HG03378 (cell line): ENCODE measurements around the gene CERS6.

ENCODE experiments used
- ATAC-seq: cut with Tn5 transposase; IDR thresholded peaks from one replicate; pipeline ENCODE4 v1.9.1; 2021; ENCODE audit warnings: mild to moderate bottlenecking, moderate library complexity; ENCODE audit not compliant: unreplicated experiment

The CERS6 gene

DNA sequence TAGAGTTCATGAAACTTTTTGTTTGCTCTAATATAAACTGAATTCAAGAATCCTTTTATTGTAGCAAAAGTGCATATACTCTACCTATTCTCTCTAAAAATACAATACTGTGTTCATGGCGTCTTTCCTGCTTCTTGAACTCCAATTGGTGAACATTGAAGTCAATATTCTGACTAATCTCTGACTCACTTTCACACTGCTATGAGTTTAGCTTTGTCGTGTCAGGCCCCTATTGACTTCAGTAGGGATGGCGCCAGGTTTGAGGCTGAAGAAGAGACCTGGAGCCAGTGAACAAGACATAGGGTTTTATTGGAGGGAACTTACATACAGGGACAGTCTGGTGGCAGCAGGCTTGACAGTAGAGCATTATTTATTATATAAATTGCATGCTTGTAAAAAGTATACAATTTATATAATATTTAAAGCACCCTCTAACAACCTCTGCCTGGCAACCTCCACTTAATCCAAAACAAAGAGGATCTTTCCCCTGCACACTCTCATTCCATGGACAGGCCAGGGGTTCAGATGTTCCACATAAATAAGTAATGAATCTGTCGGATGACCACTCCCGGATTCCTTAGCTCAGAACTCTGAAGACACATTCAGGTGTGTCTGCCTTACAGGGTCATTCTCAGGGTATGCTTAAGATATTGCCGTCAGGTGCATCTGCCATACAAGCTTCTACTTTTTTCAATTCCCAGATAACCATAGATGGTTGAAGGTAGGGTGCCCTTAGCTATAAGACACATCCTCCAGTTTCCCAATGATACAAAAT is 141.0 kb downstream of the CERS6 start:
- no peak for ATAC-seq

DNA sequence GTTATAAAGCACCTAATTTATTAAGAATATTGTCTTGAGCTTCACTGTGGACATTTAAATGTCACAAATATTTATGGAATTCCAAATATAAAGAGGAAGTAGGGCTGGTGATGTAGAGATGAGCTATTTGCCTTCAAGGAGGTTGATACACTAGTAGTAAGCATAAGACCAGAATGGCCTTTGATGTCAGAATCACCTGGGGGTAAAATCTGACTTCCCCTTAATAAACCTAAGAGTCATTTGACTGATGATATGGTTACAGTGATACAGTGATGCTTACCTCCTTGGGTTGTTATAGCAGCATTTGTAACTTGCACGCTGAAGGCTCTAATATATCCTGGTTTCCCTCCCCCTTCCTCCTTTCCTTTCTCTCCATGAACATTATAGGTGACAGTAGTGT is 143.7 kb downstream of the CERS6 start:
- ATAC-seq, result no peak

DNA sequence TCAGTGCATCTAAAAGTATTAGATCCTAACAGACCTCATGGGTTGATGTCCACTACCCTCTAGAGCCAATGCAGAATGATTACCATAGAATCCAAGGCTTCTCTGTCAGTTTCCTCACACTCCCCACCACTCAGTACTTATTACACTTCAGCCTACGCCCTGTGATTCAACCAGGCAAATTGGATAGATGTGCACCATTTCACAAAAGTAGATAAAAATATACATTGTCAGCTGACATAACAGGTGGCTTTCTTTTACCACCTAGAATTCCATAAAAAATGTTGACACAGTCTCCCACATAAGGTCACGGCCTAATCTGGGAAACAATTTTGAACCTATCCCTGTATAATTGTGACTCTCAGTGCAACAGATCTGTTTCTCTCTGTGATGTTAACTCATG is 144.9 kb downstream of the CERS6 start:
- no peak for ATAC-seq

DNA sequence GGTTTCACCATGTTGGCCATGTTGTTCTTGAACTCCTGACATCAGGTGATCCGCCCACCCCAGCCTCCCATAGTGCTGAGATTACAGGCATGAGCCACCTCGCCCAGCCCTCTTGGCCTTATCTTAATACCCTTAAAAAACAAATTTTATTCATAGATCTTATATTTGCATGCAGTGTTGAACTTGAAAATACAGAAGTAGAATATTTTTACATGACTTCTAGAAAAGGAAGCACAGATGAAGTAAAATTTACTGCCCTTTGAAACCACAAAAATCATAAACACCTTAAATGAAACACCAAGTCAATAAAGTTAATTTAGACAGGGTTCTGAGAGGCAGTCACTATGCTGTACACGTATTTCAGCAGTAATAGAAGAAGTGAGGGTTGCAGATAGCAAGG is 145.7 kb downstream of the CERS6 start:
- ATAC-seq, result peak; percentile 67

DNA sequence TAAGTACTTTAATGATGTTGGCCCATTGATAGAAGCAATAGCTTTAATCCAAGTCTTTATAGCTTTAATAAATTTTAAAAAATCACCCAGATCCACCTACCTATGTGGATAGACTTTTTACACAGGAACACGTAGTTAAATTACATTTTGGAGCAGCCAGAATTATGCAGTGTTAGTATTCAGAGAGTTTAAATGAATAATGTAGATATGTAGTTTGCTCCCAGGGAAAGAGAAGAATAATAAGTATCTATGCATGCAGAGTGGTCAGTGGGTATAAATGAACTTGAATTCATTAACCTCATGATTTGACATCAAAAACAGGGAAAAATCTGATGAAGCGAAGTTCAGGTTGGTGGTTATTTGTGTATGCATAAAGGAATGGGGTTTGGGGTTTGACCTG is 146.3 kb downstream of the CERS6 start:
- ATAC-seq, result no peak

DNA sequence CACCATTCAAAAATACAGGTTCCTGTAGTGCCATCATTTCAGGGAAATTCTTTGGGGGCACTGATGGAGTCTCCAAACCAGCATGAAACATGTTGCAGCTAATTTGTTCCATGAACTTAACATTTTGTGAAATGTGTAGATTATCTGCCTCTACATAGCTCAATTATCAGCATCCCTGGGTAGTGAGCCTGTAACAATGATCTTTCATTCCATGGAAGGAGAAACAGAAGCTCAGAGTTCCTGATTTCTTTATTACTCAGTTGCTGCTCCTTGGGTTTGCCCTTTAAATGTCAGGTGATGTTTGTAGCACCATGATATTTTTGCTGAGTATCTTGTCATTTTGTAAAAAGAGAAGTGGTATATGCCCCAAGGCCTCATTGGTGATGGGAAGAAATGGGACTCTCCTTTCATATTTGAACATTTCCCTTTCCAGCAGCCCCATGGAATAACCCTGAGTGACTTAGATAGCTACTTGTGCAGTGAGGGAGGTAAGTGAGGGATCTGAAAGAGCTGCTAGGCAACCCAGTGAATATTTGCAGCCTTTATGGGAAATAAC is 146.9 kb downstream of the CERS6 start:
- no peak for ATAC-seq

DNA sequence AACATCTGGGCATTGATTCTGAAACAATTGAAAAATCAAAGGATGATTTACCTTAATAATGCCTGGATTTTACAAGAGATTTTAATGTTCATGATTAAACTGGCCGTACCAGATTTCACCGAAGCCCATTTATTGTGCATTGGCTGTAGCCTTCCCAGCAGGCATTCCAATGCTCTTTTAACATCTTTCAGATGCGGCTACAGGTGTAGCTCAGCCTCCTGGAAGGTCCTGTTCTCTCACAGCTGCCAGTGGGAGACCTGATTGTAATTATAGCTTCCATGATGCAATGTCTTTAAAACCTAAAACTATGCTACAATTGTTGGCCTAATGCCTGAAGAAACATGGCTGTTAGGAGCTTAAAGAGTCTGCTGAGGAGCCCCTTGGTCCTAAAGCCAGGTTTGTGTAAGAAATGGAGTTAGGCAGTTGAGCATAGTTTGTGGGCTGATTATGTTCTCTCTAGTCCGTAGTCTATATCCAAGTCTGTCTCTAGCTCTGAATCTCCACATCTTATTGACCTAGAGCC is 147.4 kb downstream of the CERS6 start:
- no peak for ATAC-seq

DNA sequence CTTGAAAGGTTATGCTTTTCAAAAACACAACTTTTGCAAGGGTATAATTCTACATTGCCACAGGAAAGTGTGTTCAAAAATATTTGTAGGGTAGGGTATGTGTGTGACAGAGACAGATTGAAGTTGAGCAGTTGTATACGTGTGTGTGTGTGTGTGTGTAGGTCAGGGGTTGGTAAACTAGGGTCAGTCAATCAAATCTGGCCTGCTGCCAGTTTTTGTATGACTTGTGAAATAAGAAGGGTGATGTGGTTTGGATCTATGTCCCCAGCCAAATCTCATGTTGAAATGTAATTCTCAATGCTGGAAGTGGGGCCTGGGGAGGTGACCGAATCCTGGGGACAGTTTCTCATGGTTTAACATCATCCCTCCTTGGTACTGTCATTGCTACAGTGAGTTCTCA is 148.2 kb downstream of the CERS6 start:
- no peak for ATAC-seq

DNA sequence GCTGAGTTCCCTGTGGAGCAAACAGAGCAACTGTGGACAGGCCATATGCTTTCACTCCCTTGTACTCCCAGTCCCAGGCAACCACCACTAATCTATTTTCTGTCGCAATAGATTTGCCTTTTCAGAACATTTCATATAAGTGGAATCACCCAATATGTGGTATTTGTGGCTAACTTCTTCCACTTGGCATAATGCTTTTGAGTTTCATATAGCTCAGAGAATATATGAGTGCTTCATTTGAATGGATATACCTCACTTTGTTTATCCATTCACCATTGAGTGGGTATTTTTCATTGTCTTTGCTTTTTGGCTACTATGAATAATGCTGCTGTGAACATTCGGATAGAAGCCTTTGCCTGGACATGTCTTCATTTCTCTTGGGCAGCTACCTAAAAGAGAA is 151.9 kb downstream of the CERS6 start:
- no peak for ATAC-seq

DNA sequence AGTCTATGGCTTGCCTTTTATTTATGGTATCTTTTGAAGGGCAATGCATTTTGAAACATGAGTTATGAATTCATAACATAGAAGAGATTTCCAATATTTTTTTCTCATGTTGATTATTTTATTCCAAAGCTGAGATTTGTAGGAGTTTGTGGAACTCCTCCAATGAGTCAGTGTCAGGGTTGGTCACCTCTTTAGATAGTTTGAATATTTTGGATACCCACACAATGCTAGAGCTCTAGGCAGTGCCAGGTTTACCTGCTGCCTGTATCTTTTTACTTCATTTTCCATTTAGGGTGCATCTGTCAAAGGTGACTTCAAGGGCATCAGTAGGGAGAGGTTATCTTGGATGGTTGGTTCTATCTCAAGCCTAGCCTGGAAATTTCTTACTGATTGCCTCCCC is 152.7 kb downstream of the CERS6 start:
- ATAC-seq, result no peak

DNA sequence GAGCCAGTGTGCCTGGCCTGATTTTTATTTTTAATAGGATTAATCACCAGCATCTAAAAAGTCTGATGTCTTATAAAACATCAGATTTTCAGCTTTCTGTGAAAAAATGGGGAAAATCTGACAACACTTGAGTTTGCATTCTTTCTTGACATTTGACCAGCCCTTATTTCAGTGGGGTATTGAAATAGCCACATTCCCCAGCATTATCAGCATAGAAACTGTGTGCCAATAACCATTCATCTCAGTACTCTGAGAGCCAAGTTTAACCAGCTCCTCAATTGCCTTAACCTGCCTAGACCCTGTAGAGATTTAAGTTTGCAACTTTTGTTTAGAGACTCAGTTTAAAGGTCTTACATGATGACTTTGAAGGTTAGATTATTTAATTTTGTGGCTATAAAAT is 155.0 kb downstream of the CERS6 start:
- no peak for ATAC-seq

DNA sequence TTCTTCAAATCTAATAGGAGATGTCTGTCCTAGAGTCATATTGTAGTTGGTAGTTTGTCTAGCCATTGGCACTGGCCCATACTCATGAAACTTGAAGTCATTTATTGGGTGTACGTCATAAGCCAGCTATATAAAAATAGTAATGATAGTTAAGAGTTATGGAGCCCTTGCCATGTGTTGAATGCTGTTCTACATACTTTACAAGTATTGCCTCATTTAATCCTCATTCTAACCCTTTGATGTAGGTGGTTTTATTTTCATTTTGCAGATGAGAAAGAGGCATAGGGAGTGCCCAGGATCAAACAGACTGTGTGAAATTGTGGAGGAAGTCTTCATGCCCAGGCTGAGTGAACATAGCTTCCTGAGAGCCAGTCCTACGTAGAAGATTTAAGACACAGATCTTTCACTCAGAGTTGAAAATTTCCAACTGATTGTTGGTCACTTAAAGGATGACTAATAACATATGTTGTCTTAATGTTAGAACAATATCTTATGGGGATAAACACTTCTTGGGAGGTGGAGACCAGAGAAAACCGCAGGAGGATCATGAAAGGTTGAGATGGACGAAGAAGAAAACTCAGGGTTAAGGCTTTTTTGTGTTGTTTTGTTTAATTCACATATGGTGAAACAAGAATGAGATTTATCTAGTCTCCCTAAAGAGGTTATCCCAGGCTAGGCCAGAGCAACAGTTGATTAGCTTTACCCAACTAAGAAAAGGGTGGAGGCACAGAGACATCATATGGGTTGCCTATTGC is 156.0 kb downstream of the CERS6 start:
- no peak for ATAC-seq

DNA sequence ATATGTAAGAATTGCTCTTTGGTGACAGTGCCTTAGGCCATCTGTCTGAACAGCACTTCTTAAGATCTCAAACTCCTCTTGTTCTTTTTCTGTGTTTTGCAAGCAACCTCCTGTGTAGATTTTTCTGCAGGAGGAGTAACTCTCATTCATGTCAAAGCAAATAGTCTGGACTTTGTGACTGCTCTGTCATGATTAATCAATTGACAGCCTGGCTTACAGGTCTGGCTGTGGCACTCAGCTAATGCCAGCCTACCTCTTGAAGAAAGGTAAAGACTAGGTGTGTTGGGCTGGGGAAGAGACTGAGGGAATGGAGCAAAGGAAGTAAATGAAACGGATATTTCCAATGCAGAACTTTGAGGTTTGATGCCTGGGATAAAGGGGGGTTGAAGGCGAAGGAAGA is 156.6 kb downstream of the CERS6 start:
- ATAC-seq, result no peak

DNA sequence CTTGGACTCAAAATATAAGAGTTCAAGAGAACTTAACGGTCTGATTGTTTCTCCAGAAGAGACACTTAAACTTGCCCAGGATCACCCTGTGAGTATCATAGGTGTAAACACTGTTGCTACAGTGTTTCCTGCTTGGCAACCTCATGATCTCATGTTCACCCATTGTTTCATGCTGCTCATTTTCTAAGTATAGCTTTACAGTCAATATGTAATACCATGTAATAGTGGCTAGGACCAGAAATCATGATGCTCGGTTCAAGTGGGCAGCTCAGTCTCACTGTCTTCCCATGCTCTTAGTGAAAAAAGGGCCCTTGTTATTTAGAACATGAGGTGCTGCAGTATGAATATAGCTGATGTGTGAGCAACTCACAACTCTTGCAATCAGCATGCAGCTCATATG is 157.5 kb downstream of the CERS6 start:
- ATAC-seq, result no peak

DNA sequence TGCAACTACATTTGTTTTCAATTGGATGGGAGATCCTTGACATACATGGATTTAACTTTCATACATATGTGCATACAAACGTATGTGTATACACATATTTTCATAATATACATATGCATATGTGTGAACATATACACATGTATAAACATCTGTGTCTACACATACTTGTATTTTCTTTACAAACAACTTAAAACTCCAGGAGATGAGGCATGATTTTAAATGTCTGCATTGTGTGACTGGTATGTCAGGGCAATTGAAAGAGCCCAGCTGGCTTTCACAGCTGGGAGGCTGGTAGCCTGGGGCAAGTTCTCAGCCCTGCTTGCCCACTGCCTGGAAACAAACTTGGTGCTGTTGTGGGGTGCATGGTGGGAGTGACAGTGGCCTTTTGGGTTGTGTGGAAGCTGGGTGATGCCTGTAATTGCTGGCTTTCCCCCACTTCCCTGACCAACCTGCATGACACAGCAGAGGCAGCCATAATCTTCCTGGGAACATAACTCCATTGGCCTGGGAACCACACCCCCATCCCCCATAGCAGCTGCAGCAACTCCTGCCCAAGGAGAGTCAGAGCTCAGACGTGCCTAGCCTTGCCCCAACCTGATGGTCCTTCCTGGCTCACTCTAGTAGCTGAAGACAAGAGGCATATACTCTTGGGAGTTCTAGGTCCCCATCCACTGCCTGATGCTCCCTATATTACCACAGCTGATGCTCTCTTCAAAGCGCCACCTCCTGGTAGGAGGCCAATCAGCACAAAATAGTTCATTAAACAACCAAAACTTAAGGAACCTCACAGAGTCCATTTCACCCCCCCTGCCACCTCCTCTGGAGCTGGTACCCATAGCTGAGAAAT is 158.3 kb downstream of the CERS6 start:
- ATAC-seq, result no peak

DNA sequence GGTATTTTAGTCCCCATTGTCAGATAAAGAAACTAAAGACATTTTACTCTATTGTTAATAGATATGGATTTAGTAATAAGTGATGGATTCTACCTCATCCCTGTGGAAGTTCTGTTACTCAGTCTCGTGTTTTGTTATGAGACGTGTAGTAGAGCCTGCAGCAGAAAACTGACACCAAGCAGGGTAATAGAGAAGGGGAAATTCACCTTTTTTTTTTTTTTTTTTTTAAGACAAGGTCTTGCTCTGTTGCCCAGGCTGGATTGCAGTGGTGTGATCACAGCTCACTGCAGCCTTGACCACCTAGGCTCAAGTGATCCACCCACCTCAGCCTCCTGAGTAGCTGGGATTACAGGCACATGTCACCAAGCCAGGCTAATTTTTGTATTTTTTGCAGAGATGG is 164.5 kb downstream of the CERS6 start:
- no peak for ATAC-seq

DNA sequence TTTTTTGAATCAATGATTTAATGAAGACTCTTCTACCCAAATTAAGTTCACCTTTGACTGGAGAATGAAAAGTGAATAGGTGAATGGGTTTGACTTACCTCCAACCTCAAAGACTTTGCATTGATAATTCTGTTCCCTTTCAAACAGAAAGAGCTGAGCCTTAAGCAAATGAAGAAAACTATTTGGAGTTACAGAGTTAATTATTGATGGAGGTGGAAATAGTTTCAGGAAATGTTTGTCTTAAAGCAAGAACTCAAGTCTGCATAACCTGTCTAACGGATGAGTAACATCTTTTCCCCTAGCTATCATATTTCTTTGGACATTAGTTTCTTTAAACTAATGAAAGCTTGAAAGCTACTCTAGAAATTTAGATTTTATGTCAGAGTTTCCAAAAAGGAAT is 166.5 kb downstream of the CERS6 start:
- ATAC-seq, result peak; percentile 35

DNA sequence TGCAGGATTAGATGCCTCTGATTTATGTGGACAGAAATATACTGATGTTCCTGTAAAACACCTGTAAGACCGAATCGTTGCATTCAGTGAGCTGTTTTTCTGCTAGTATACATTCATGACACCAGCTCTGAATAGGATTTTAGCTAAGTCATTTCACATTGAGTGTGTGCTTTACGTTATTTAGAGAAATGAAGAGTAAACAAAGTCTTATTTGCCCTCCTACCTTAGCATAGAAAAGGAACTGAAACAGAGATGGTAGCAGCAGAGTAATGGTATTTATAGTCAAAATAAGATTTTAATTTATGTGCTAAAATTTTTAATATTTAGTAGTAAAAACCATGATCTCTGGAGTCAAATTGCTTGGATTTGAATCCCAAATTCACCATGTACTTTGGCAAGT is 168.0 kb downstream of the CERS6 start:
- peak; percentile 37 for ATAC-seq

DNA sequence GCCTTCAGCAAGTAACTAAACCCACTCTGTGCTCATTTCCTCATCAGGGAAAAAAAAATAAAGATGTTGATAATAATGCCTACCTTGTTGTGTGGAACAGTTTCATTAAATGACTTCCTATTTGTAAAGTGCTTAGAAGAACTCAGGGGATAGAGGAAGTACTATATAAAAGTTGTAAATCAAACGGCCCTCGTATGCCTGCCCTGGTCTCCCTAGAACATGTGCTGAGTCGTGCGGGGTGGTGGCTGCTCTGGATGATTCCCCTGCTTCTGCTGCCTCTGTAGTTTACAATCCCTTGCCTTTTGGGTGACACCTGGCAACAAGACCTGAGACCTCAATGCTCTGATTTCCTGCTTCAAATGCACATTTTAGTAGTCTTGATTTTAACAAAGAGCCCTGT is 170.0 kb downstream of the CERS6 start:
- no peak for ATAC-seq

DNA sequence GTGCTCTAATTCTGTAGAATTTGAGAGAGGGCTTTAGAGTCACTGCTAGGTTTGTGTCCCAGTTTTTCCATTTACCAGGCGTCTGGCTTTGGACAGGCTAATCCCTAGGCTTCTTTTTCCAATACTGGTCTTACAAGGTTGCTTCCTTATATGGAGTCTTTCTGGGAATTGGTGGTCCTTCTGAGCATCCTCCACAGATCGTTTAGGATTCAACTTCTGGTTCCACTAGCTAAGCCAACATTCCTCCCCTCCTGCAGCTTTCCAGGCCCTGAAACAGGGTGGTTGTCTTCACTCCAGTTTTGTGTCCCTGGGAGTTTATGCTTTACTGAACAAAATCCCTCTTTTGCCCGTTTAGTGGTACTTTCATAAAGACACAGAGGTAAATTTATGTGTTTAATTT is 170.6 kb downstream of the CERS6 start:
- no peak for ATAC-seq

DNA sequence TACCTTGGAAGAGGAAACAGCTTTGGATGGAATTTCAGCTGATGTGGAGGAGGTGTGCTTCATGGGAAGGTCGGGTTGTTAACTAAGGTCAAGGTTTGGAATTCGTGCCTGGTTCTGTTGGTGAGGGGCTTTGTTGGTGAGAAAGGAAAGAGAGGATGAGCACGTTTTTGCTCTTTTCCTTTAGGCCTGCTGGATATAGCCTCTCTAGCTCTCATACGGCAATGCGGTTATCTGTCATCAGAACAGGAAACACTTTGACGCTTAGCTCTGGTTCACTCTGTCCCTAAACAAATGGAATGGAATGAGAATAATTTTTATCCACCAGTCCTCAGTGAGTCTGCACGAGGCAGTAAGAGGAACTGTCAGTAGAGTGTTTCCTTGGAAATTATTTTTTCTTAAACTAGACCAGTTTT is 176.6 kb downstream of the CERS6 start:
- ATAC-seq, result no peak
